ENCODE measurements around the gene KRT75.

GRCh38 chr12:52436828-52437474 is 2.8 kb upstream of the KRT75 start:
- TF ChIP-seq CTCF (IDR thresholded peaks at IDR 0.05) (no peak), POLR2A (IDR thresholded peaks at IDR 0.05) (no peak), POLR2AphosphoS5 (IDR thresholded peaks at IDR 0.05) (no peak)
